Measurements from ENCODE around the gene TARS3. TPM values are rescaled to one million over a fixed set of nuclear protein-coding genes. Genes with fewer than 3 reads are reported as not detected.

Gene TARS3
- total RNA-seq, 2 experiments from 2014 or later = 13.9 to 16.9 TPM

GRCh38 chr15:101725073-101725472, 800 bp upstream of the TARS3 start:
- Mint-ChIP-seq H3K4me1 (peaks cover 10% of the 10 kb centered on the region), H3K27ac (no peak overlapping the region), H3K4me3 (peak overlapping the region; percentile 44), H3K9me3 (no peaks in the 10 kb centered on the region), H3K36me3 (peaks cover 19% of the 10 kb centered on the region), H3K27me3 (no peaks in the 10 kb centered on the region)
- DNase-seq = no peak
- POLR2A ChIA-PET = interaction anchor here (0.6 kb wide), 1 partner anchor 39 kb away, joined by 3 read pairs; no protein-coding TSS in a partner anchor
- no peak for ATAC-seq (ENCODE audit: low read depth)

- Mint-ChIP-seq H3K27me3 (no peaks in the 10 kb centered on the region), H3K27ac (no peak overlapping the region), H3K9me3 (no peaks in the 10 kb centered on the region), H3K4me1 (peaks cover 10% of the 10 kb centered on the region), H3K36me3 (peaks cover 19% of the 10 kb centered on the region), H3K4me3 (peak overlapping the region; percentile 44)
- POLR2A ChIA-PET = interaction anchor here (1.0 to 2.0 kb wide), 3 partner anchors 11 to 430 kb away, joined by 3 to 9 read pairs (median 5); partner anchors contain the start of gene SNRPA1
- DNase-seq = no peak
- ATAC-seq (ENCODE audit: low read depth) = no peak
These were observed 367 bp upstream of the TARS3 start for GRCh38 chr15:101724675-101725005.

GRCh38 chr15:101723171-101723873, 951 bp downstream of the TARS3 start:
- H3K27me3 Mint-ChIP-seq = no peaks in the 10 kb centered on the region
- DNase-seq (peak; percentile 49), ATAC-seq (ENCODE audit: low read depth) (peak; percentile 11)
- peaks cover 10% of the 10 kb centered on the region for H3K4me1 Mint-ChIP-seq
- H3K27ac Mint-ChIP-seq = peak overlapping the region; percentile 88
- no peaks in the 10 kb centered on the region for H3K9me3 Mint-ChIP-seq
- peaks cover 22% of the 10 kb centered on the region for H3K36me3 Mint-ChIP-seq
- H3K4me3 Mint-ChIP-seq = peak overlapping the region; percentile 88
- POLR2A ChIA-PET = interaction anchor here (0.6 to 2.0 kb wide), 6 partner anchors 9 to 428 kb away, joined by 3 to 9 read pairs (median 4); partner anchors contain the start of gene SNRPA1

DNA sequence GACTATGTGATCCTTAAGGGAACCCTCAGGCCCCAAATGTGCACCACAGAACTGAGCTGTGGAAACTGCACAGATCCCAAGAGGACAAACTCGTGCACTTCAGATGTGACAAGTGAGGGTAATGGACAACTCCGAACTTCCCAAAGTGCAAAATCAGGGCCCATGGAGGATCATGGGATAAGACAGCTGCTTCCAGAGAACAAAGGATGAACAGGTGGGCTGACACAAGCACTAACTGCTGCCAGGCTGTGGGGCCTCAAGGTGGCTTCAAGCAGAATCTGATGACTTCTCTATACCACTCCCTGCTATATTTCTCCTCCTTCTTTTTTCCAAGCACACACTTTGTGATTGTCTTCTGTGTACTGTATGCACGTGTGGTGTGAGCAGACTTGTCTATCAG, 5.4 kb downstream of the TARS3 start:
- Mint-ChIP-seq H3K36me3 (peaks cover 28% of the 10 kb centered on the region), H3K27me3 (no peaks in the 10 kb centered on the region), H3K4me1 (peaks cover 9% of the 10 kb centered on the region), H3K27ac (no peak overlapping the region), H3K4me3 (no peak overlapping the region), H3K9me3 (no peaks in the 10 kb centered on the region)
- DNase-seq = no peak
- ATAC-seq (ENCODE audit: low read depth) = no peak
- POLR2A ChIA-PET = no interaction called here

- Mint-ChIP-seq H3K27ac (no peak overlapping the region), H3K36me3 (peaks cover 25% of the 10 kb centered on the region), H3K4me1 (peaks cover 9% of the 10 kb centered on the region), H3K27me3 (no peaks in the 10 kb centered on the region), H3K9me3 (no peaks in the 10 kb centered on the region), H3K4me3 (no peak overlapping the region)
- POLR2A ChIA-PET = no interaction called here
- peak; percentile 90 for ATAC-seq (ENCODE audit: low read depth)
- DNase-seq = no peak
These were observed 12.2 kb downstream of the TARS3 start for GRCh38 chr15:101712078-101712477.

- peaks cover 9% of the 10 kb centered on the region for H3K4me1 Mint-ChIP-seq
- POLR2A ChIA-PET = no interaction called here
- H3K27me3 Mint-ChIP-seq = no peaks in the 10 kb centered on the region
- H3K9me3 Mint-ChIP-seq = no peaks in the 10 kb centered on the region
- H3K27ac Mint-ChIP-seq = no peak overlapping the region
- H3K4me3 Mint-ChIP-seq = no peak overlapping the region
- peaks cover 24% of the 10 kb centered on the region for H3K36me3 Mint-ChIP-seq
- no peak for DNase-seq
- no peak for ATAC-seq (ENCODE audit: low read depth)
These were observed 13.5 kb downstream of the TARS3 start for GRCh38 chr15:101710806-101711205.

DNA sequence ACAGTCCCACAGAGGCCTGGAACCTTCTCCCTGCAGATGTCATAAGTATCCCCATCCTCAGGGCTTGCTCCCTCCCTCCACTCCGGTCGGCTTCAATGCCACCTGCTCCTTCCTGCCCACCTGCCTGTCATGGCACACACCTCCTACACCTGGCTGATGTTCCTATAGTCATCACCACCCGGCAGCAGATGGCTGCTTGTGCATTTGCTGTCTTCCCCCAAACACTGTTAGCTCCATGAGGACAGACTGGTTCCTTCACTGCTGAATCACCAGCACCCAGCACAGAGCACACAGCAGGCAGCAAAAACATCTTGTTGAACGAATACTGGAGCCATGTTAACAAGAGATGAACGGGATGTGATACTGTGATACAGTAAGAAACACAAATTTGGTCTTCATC, 14.8 kb downstream of the TARS3 start:
- ATAC-seq (ENCODE audit: low read depth) = no peak
- no peak overlapping the region for H3K27ac Mint-ChIP-seq
- peaks cover 9% of the 10 kb centered on the region for H3K4me1 Mint-ChIP-seq
- no peak overlapping the region for H3K4me3 Mint-ChIP-seq
- no peak for DNase-seq
- peaks cover 34% of the 10 kb centered on the region for H3K36me3 Mint-ChIP-seq
- H3K9me3 Mint-ChIP-seq = no peaks in the 10 kb centered on the region
- POLR2A ChIA-PET = no interaction called here
- no peaks in the 10 kb centered on the region for H3K27me3 Mint-ChIP-seq

GRCh38 chr15:101707983-101708382, 16.3 kb downstream of the TARS3 start:
- peaks cover 29% of the 10 kb centered on the region for H3K36me3 Mint-ChIP-seq
- no peak for DNase-seq
- POLR2A ChIA-PET = no interaction called here
- no peaks in the 10 kb centered on the region for H3K9me3 Mint-ChIP-seq
- no peak for ATAC-seq (ENCODE audit: low read depth)
- H3K4me3 Mint-ChIP-seq = no peak overlapping the region
- no peaks in the 10 kb centered on the region for H3K27me3 Mint-ChIP-seq
- H3K4me1 Mint-ChIP-seq = peaks cover 9% of the 10 kb centered on the region
- no peak overlapping the region for H3K27ac Mint-ChIP-seq

- H3K4me3 Mint-ChIP-seq = no peak overlapping the region
- peaks cover 7% of the 10 kb centered on the region for H3K4me1 Mint-ChIP-seq
- H3K36me3 Mint-ChIP-seq = peaks cover 36% of the 10 kb centered on the region
- H3K9me3 Mint-ChIP-seq = no peaks in the 10 kb centered on the region
- no peaks in the 10 kb centered on the region for H3K27me3 Mint-ChIP-seq
- ATAC-seq (ENCODE audit: low read depth) = no peak
- POLR2A ChIA-PET = no interaction called here
- no peak for DNase-seq
- no peak overlapping the region for H3K27ac Mint-ChIP-seq
These were observed 22.2 kb downstream of the TARS3 start for GRCh38 chr15:101702077-101702476.

- no peak overlapping the region for H3K27ac Mint-ChIP-seq
- POLR2A ChIA-PET = no interaction called here
- no peaks in the 10 kb centered on the region for H3K27me3 Mint-ChIP-seq
- peaks cover 50% of the 10 kb centered on the region for H3K36me3 Mint-ChIP-seq
- H3K9me3 Mint-ChIP-seq = no peaks in the 10 kb centered on the region
- ATAC-seq (ENCODE audit: low read depth) = no peak
- no peak for DNase-seq
- peaks cover 14% of the 10 kb centered on the region for H3K4me1 Mint-ChIP-seq
- no peak overlapping the region for H3K4me3 Mint-ChIP-seq
These were observed 26.0 kb downstream of the TARS3 start for GRCh38 chr15:101698314-101698713.

DNA sequence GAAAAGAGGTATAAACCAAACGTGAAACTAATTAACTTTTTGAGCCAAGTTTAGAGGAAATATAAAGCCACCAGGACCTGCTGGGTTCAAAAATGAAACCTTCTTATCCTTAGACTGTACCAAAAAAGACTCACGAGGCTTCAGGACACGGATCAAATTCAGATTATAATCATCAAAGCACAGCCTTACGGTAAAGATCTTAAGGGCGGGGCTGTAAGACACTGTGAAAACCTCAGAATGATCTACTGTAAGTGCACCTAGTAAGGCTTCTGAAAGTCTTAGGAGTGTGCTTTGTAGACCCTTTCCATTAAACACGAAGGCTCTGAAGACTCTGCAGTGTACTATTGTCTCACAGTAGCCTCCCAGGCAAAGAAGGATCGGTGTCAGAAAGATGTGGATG, 26.8 kb downstream of the TARS3 start:
- H3K27me3 Mint-ChIP-seq = no peaks in the 10 kb centered on the region
- no peaks in the 10 kb centered on the region for H3K9me3 Mint-ChIP-seq
- DNase-seq (no peak), ATAC-seq (ENCODE audit: low read depth) (peak; percentile 61)
- peak overlapping the region; percentile 51 for H3K4me3 Mint-ChIP-seq
- peaks cover 21% of the 10 kb centered on the region for H3K4me1 Mint-ChIP-seq
- POLR2A ChIA-PET = no interaction called here
- peak overlapping the region; percentile 66 for H3K27ac Mint-ChIP-seq
- H3K36me3 Mint-ChIP-seq = peaks cover 57% of the 10 kb centered on the region

- no peaks in the 10 kb centered on the region for H3K27me3 Mint-ChIP-seq
- no peak for ATAC-seq (ENCODE audit: low read depth)
- POLR2A ChIA-PET = no interaction called here
- no peak overlapping the region for H3K4me3 Mint-ChIP-seq
- H3K27ac Mint-ChIP-seq = peak overlapping the region; percentile 30
- no peak for DNase-seq
- H3K36me3 Mint-ChIP-seq = peaks cover 55% of the 10 kb centered on the region
- no peaks in the 10 kb centered on the region for H3K9me3 Mint-ChIP-seq
- peaks cover 22% of the 10 kb centered on the region for H3K4me1 Mint-ChIP-seq
These were observed 27.4 kb downstream of the TARS3 start for GRCh38 chr15:101696829-101697228.

GRCh38 chr15:101694261-101694660, 30.0 kb downstream of the TARS3 start:
- POLR2A ChIA-PET = no interaction called here
- Mint-ChIP-seq H3K4me1 (peaks cover 22% of the 10 kb centered on the region), H3K9me3 (no peaks in the 10 kb centered on the region), H3K27me3 (no peaks in the 10 kb centered on the region), H3K4me3 (no peak overlapping the region), H3K36me3 (peaks cover 45% of the 10 kb centered on the region), H3K27ac (no peak overlapping the region)
- ATAC-seq (ENCODE audit: low read depth) = no peak
- DNase-seq = no peak

- Mint-ChIP-seq H3K4me1 (peaks cover 22% of the 10 kb centered on the region), H3K36me3 (peaks cover 40% of the 10 kb centered on the region), H3K9me3 (no peaks in the 10 kb centered on the region), H3K27ac (peak overlapping the region; percentile 45), H3K4me3 (no peak overlapping the region), H3K27me3 (no peaks in the 10 kb centered on the region)
- ATAC-seq (ENCODE audit: low read depth) (no peak), DNase-seq (no peak)
- POLR2A ChIA-PET = no interaction called here
These were observed 31.3 kb downstream of the TARS3 start for GRCh38 chr15:101692801-101693598.

Measured in activated naive CD8-positive, alpha-beta T cell treated with anti-CD3 and anti-CD28 coated beads, Interleukin-2, amount 10 ng/mL, durations not matched to agents 7 days and 5 days (primary cell).